Memory B cell (primary cell): ENCODE data around the gene SH3BP2.

ENCODE experiments used
- ATAC-seq: fragments of 150-1000 bp; cut with Tn5 transposase; 2 replicates; pipeline ENCODE4 v1.10.0; 2021; ENCODE audit warnings: low read depth, mild to moderate bottlenecking, moderate library complexity
- DNase-seq, 2 donors: peaks; one replicate each; pipeline ENCODE4 v3.0.0; 2022; ENCODE audit warnings: low spot score in 2 of 2
- H3K27ac Mint-ChIP-seq: one replicate; pipeline ENCODE4 v1.8.0; 2022; ENCODE audit warnings: mild to moderate bottlenecking, moderate library complexity, mixed read lengths
- H3K27me3 Mint-ChIP-seq: one replicate; pipeline ENCODE4 v1.8.0; 2022; ENCODE audit warnings: mixed read lengths
- H3K36me3 Mint-ChIP-seq: one replicate; pipeline ENCODE4 v1.8.0; 2022; ENCODE audit warnings: mild to moderate bottlenecking, mixed read lengths
- H3K4me1 Mint-ChIP-seq: one replicate; pipeline ENCODE4 v1.8.0; 2022; ENCODE audit warnings: mixed read lengths
- H3K4me3 Mint-ChIP-seq: one replicate; pipeline ENCODE4 v1.8.0; 2022; ENCODE audit warnings: mild to moderate bottlenecking, moderate library complexity, mixed read lengths
- H3K9me3 Mint-ChIP-seq: one replicate; pipeline ENCODE4 v1.8.0; 2022; ENCODE audit warnings: mixed read lengths

SH3BP2 gene

GRCh38 chr4:2860391-2861348 is 67.8 kb downstream of the SH3BP2 start:
- H3K9me3 Mint-ChIP-seq = no peaks in the 10 kb centered on the region
- ATAC-seq (no peak), DNase-seq (no peak)
- H3K4me3 Mint-ChIP-seq = no peak overlapping the region
- peak overlapping the region; percentile 40 for H3K27ac Mint-ChIP-seq
- H3K4me1 Mint-ChIP-seq = peaks cover 63% of the 10 kb centered on the region
- peaks cover 8% of the 10 kb centered on the region for H3K36me3 Mint-ChIP-seq
- no peaks in the 10 kb centered on the region for H3K27me3 Mint-ChIP-seq

GRCh38 chr4:2861631-2862436 is 68.9 kb downstream of the SH3BP2 start:
- peaks cover 7% of the 10 kb centered on the region for H3K36me3 Mint-ChIP-seq
- H3K9me3 Mint-ChIP-seq = no peaks in the 10 kb centered on the region
- no peak overlapping the region for H3K4me3 Mint-ChIP-seq
- DNase-seq (no peak), ATAC-seq (peak; percentile 24)
- peaks cover 60% of the 10 kb centered on the region for H3K4me1 Mint-ChIP-seq
- no peaks in the 10 kb centered on the region for H3K27me3 Mint-ChIP-seq
- peak overlapping the region; percentile 19 for H3K27ac Mint-ChIP-seq

- Mint-ChIP-seq H3K4me3 (no peak overlapping the region), H3K27me3 (no peaks in the 10 kb centered on the region), H3K9me3 (no peaks in the 10 kb centered on the region), H3K4me1 (peaks cover 61% of the 10 kb centered on the region), H3K27ac (peak overlapping the region; percentile 19), H3K36me3 (peaks cover 5% of the 10 kb centered on the region)
- ATAC-seq (no peak), DNase-seq (no peak)
Observed at GRCh38 chr4:2862528-2862927, 69.6 kb downstream of the SH3BP2 start.

GRCh38 chr4:2863649-2864048 is 70.8 kb downstream of the SH3BP2 start:
- no peaks in the 10 kb centered on the region for H3K9me3 Mint-ChIP-seq
- H3K4me1 Mint-ChIP-seq = peaks cover 64% of the 10 kb centered on the region
- no peak overlapping the region for H3K4me3 Mint-ChIP-seq
- peaks cover 8% of the 10 kb centered on the region for H3K36me3 Mint-ChIP-seq
- peak overlapping the region; percentile 72 for H3K27ac Mint-ChIP-seq
- H3K27me3 Mint-ChIP-seq = no peaks in the 10 kb centered on the region
- ATAC-seq = no peak
- no peak for DNase-seq

- Mint-ChIP-seq H3K36me3 (peaks cover 8% of the 10 kb centered on the region), H3K4me3 (peak overlapping the region; percentile 6), H3K9me3 (no peaks in the 10 kb centered on the region), H3K27me3 (no peaks in the 10 kb centered on the region), H3K27ac (no peak overlapping the region), H3K4me1 (peaks cover 65% of the 10 kb centered on the region)
- DNase-seq (no peak), ATAC-seq (no peak)
Observed at GRCh38 chr4:2865196-2865780, 72.4 kb downstream of the SH3BP2 start.

- H3K4me1 Mint-ChIP-seq = peaks cover 57% of the 10 kb centered on the region
- H3K9me3 Mint-ChIP-seq = no peaks in the 10 kb centered on the region
- no peak overlapping the region for H3K4me3 Mint-ChIP-seq
- DNase-seq (no peak), ATAC-seq (no peak)
- H3K27me3 Mint-ChIP-seq = no peaks in the 10 kb centered on the region
- peaks cover 12% of the 10 kb centered on the region for H3K36me3 Mint-ChIP-seq
- H3K27ac Mint-ChIP-seq = peak overlapping the region; percentile 35
Observed at GRCh38 chr4:2866160-2866861, 73.4 kb downstream of the SH3BP2 start.

- Mint-ChIP-seq H3K4me1 (peaks cover 54% of the 10 kb centered on the region), H3K9me3 (no peaks in the 10 kb centered on the region), H3K4me3 (no peak overlapping the region), H3K36me3 (peaks cover 14% of the 10 kb centered on the region), H3K27ac (peak overlapping the region; percentile 35), H3K27me3 (no peaks in the 10 kb centered on the region)
- ATAC-seq = no peak
- no peak for DNase-seq
Observed at GRCh38 chr4:2866891-2867290, 74.0 kb downstream of the SH3BP2 start.

GRCh38 chr4:2867758-2868491 is 75.0 kb downstream of the SH3BP2 start:
- Mint-ChIP-seq H3K9me3 (no peaks in the 10 kb centered on the region), H3K36me3 (peaks cover 14% of the 10 kb centered on the region), H3K27ac (no peak overlapping the region), H3K27me3 (no peaks in the 10 kb centered on the region), H3K4me3 (no peak overlapping the region), H3K4me1 (peaks cover 46% of the 10 kb centered on the region)
- ATAC-seq = no peak
- no peak for DNase-seq

GRCh38 chr4:2868877-2869487 is 76.1 kb downstream of the SH3BP2 start:
- ATAC-seq = no peak
- no peak overlapping the region for H3K27ac Mint-ChIP-seq
- no peak for DNase-seq
- H3K4me1 Mint-ChIP-seq = peaks cover 40% of the 10 kb centered on the region
- H3K4me3 Mint-ChIP-seq = no peak overlapping the region
- H3K27me3 Mint-ChIP-seq = no peaks in the 10 kb centered on the region
- peaks cover 14% of the 10 kb centered on the region for H3K36me3 Mint-ChIP-seq
- no peaks in the 10 kb centered on the region for H3K9me3 Mint-ChIP-seq

GRCh38 chr4:2869659-2870058 is 76.8 kb downstream of the SH3BP2 start:
- peaks cover 37% of the 10 kb centered on the region for H3K4me1 Mint-ChIP-seq
- H3K27me3 Mint-ChIP-seq = no peaks in the 10 kb centered on the region
- peaks cover 14% of the 10 kb centered on the region for H3K36me3 Mint-ChIP-seq
- H3K9me3 Mint-ChIP-seq = no peaks in the 10 kb centered on the region
- H3K4me3 Mint-ChIP-seq = no peak overlapping the region
- no peak overlapping the region for H3K27ac Mint-ChIP-seq
- ATAC-seq = no peak
- DNase-seq = no peak

GRCh38 chr4:2870082-2870481 is 77.2 kb downstream of the SH3BP2 start:
- Mint-ChIP-seq H3K4me3 (no peak overlapping the region), H3K9me3 (no peaks in the 10 kb centered on the region), H3K27ac (no peak overlapping the region), H3K27me3 (no peaks in the 10 kb centered on the region), H3K36me3 (peaks cover 14% of the 10 kb centered on the region), H3K4me1 (peaks cover 33% of the 10 kb centered on the region)
- no peak for ATAC-seq
- DNase-seq = no peak

GRCh38 chr4:2871466-2871865 is 78.6 kb downstream of the SH3BP2 start:
- no peaks in the 10 kb centered on the region for H3K9me3 Mint-ChIP-seq
- peak overlapping the region; percentile 22 for H3K27ac Mint-ChIP-seq
- H3K36me3 Mint-ChIP-seq = peaks cover 16% of the 10 kb centered on the region
- H3K27me3 Mint-ChIP-seq = no peaks in the 10 kb centered on the region
- ATAC-seq (no peak), DNase-seq (no peak)
- peaks cover 28% of the 10 kb centered on the region for H3K4me1 Mint-ChIP-seq
- no peak overlapping the region for H3K4me3 Mint-ChIP-seq

- no peaks in the 10 kb centered on the region for H3K27me3 Mint-ChIP-seq
- H3K4me3 Mint-ChIP-seq = no peak overlapping the region
- DNase-seq (no peak), ATAC-seq (no peak)
- H3K36me3 Mint-ChIP-seq = peaks cover 16% of the 10 kb centered on the region
- H3K4me1 Mint-ChIP-seq = peaks cover 26% of the 10 kb centered on the region
- H3K9me3 Mint-ChIP-seq = no peaks in the 10 kb centered on the region
- peak overlapping the region; percentile 22 for H3K27ac Mint-ChIP-seq
Observed at GRCh38 chr4:2871911-2872310, 79.0 kb downstream of the SH3BP2 start.
